Skin of body (tissue), 2 donors: ENCODE results near the gene OR10A6. TPM values are rescaled to one million over a fixed set of nuclear protein-coding genes. Genes with fewer than 3 reads are reported as not detected.

Experiments
- small RNA-seq: library from RNA; depleted of rRNA; stranded (forward); fragments of <200 nt; gene quantifications from one replicate; pipeline ENCODE3, GENCODE V24; 2014; ENCODE audit warnings: low replicate concordance
- total RNA-seq: library from RNA; depleted of rRNA; stranded (reverse); fragments of >200 nt; gene quantifications from one replicate; pipeline ENCODE4 v1.2.3, GENCODE V29; 2014

Gene OR10A6
- total RNA-seq, 1 donor from 2014 or later: not detected

Small RNA genes within 50 kb of the gene (small RNA-seq; reads per million reads assigned to genes)
- gene COX6CP5 (not detected), gene RNU6-943P (not detected)

Other genes with a start within 250 kb of the OR10A6 start
- gene OVCH2, start 224.8 kb downstream of the OR10A6 start, total RNA-seq: 1.2 TPM
- gene OR5P2, start 134.3 kb downstream of the OR10A6 start, total RNA-seq: not detected
- gene OR5P3, start 100.4 kb downstream of the OR10A6 start, total RNA-seq: 0.59 TPM
- not detected for gene OR10A3, start 10.4 kb upstream of the OR10A6 start, total RNA-seq
- 5.0 TPM for gene NLRP10, start 34.2 kb upstream of the OR10A6 start, total RNA-seq
- 122 TPM for gene EIF3F, start 56.1 kb upstream of the OR10A6 start, total RNA-seq
- gene TUB, start 149.9 kb upstream of the OR10A6 start, total RNA-seq: 20.2 TPM
- 9.5 TPM for gene RIC3, start 237.8 kb upstream of the OR10A6 start, total RNA-seq